ENCODE data around the gene LINC01488.

- TF ChIP-seq EZH2 (IDR thresholded peaks at IDR 0.05; ENCODE audit: insufficient read depth, poor library complexity, severe bottlenecking): no peak
- TF ChIP-seq EZH2phosphoT487 (IDR thresholded peaks at IDR 0.05; ENCODE audit: insufficient read depth, low read depth): no peak
Measured at GRCh38 chr11:69459848-69460539, 21.5 kb upstream of the LINC01488 start.

Data from GM23248 (cell line).